ENCODE data around the gene ME3. TPM values are rescaled to one million over a fixed set of nuclear protein-coding genes. Genes with fewer than 3 reads are reported as not detected.

The ME3 gene
- total and polyA plus RNA-seq, 4 donors = 1.4 to 7.2 (median 2.3) TPM

- no peak for DNase-seq (ENCODE audit: low spot score)
- 97% methylated on average over 1 of the region's 1 CpG for WGBS
- TF ChIP-seq FOXA2 (IDR thresholded peaks at IDR 0.05) = no peak
- no peak for TF ChIP-seq RAD21 (IDR thresholded peaks at IDR 0.05)
- TF ChIP-seq JUND (IDR thresholded peaks at IDR 0.05) = no peak
- TF ChIP-seq HNF4A (conservative IDR thresholded peaks at IDR 0.05) = no peak
- no peak for TF ChIP-seq SP1 (IDR thresholded peaks at IDR 0.05)
- Histone ChIP-seq H3K9me3 (ENCODE audit: control insufficient read depth in 4 of 4, low read length in 3 of 4) (no peaks in the 10 kb centered on the region), H3K36me3 (ENCODE audit: control insufficient read depth in 4 of 4, insufficient read depth in 3 of 4, low read depth in 1 of 4, low read length in 3 of 4) (no peaks in the 10 kb centered on the region), H3K27me3 (ENCODE audit: control insufficient read depth in 4 of 4, insufficient read depth in 4 of 4, low read length in 3 of 4) (no peaks in the 10 kb centered on the region), H3K4me3 (ENCODE audit: low read depth in 1 of 3, low read length in 3 of 3) (no peak overlapping the region), H3K9ac (ENCODE audit: low read depth in 1 of 2, low read length in 2 of 2) (no peak overlapping the region), H3K4me1 (ENCODE audit: control insufficient read depth in 4 of 4, insufficient read depth in 4 of 4, low read length in 3 of 4) (peaks cover 0 to 6% (median 0%) of the 10 kb centered on the region in 4 donors), H3K27ac (ENCODE audit: low read depth in 1 of 2, low read length in 2 of 2) (no peak overlapping the region)
Observed at GRCh38 chr11:86699040-86699791, 26.8 kb upstream of the ME3 start.

- TF ChIP-seq REST (IDR thresholded peaks at IDR 0.05) = no peak
- TF ChIP-seq JUND (IDR thresholded peaks at IDR 0.05) = no peak
- TF ChIP-seq ZBTB33 (IDR thresholded peaks at IDR 0.05) = no peak
- no peak for TF ChIP-seq FOXA2 (IDR thresholded peaks at IDR 0.05)
- no peak for TF ChIP-seq GABPA (IDR thresholded peaks at IDR 0.05 in 1 of 2, conservative IDR thresholded peaks at IDR 0.05 in 1 of 2)
- no peak for TF ChIP-seq HNF4A (conservative IDR thresholded peaks at IDR 0.05)
- Histone ChIP-seq H3K9me3 (ENCODE audit: control insufficient read depth in 4 of 4, low read length in 3 of 4) (no peaks in the 10 kb centered on the region), H3K4me3 (ENCODE audit: low read depth in 1 of 3, low read length in 3 of 3) (no peak overlapping the region), H3K36me3 (ENCODE audit: control insufficient read depth in 4 of 4, insufficient read depth in 3 of 4, low read depth in 1 of 4, low read length in 3 of 4) (no peaks in the 10 kb centered on the region), H3K27ac (ENCODE audit: low read depth in 1 of 2, low read length in 2 of 2) (no peak overlapping the region), H3K9ac (ENCODE audit: low read depth in 1 of 2, low read length in 2 of 2) (no peak overlapping the region), H3K4me1 (ENCODE audit: control insufficient read depth in 4 of 4, insufficient read depth in 4 of 4, low read length in 3 of 4) (peaks cover 0 to 6% (median 0%) of the 10 kb centered on the region in 4 donors), H3K27me3 (ENCODE audit: control insufficient read depth in 4 of 4, insufficient read depth in 4 of 4, low read length in 3 of 4) (no peaks in the 10 kb centered on the region)
- DNase-seq (ENCODE audit: low spot score) = no peak
- WGBS = 91% methylated on average over 1 of the region's 1 CpG
Observed at GRCh38 chr11:86698639-86699038, 26.2 kb upstream of the ME3 start.

GRCh38 chr11:86696451-86696850, 24.0 kb upstream of the ME3 start:
- DNase-seq (ENCODE audit: low spot score) = no peak
- Histone ChIP-seq H3K4me3 (ENCODE audit: low read depth in 1 of 3, low read length in 3 of 3) (no peak overlapping the region), H3K9ac (ENCODE audit: low read depth in 1 of 2, low read length in 2 of 2) (no peak overlapping the region), H3K4me1 (ENCODE audit: control insufficient read depth in 4 of 4, insufficient read depth in 4 of 4, low read length in 3 of 4) (no peaks in the 10 kb centered on the region), H3K27me3 (ENCODE audit: control insufficient read depth in 4 of 4, insufficient read depth in 4 of 4, low read length in 3 of 4) (no peaks in the 10 kb centered on the region), H3K9me3 (ENCODE audit: control insufficient read depth in 4 of 4, low read length in 3 of 4) (no peaks in the 10 kb centered on the region), H3K36me3 (ENCODE audit: control insufficient read depth in 4 of 4, insufficient read depth in 3 of 4, low read depth in 1 of 4, low read length in 3 of 4) (no peaks in the 10 kb centered on the region), H3K27ac (ENCODE audit: low read depth in 1 of 2, low read length in 2 of 2) (no peak overlapping the region)
- 93% methylated on average over 1 of the region's 1 CpG for WGBS
- TF ChIP-seq RXRA (IDR thresholded peaks at IDR 0.05) (no peak), EGR1 (IDR thresholded peaks at IDR 0.05; ENCODE audit: low read depth in 2 of 2) (no peak), JUND (IDR thresholded peaks at IDR 0.05) (no peak), TAF1 (conservative IDR thresholded peaks at IDR 0.05) (no peak), SP1 (IDR thresholded peaks at IDR 0.05) (no peak)

Measured in liver (tissue), 9 donors.